K562 (cell line): ENCODE results near the gene NYAP1. TPM values are rescaled to one million over a fixed set of nuclear protein-coding genes. Genes with fewer than 3 reads are reported as not detected.

ENCODE experiments used
- ARID1B ChIP-seq: fragments of 450-650 bp; IDR thresholded peaks from 2 replicates; pipeline ENCODE4 v1.6.1; 2016; ENCODE audit warnings: antibody characterized with exemption, mild to moderate bottlenecking, inconsistent platforms
- DEAF1 ChIP-seq: fragments of 450-650 bp; formaldehyde crosslinking; IDR thresholded peaks from 2 replicates; pipeline ENCODE4 v1.4.0; 2020; ENCODE audit warnings: mild to moderate bottlenecking, moderate library complexity
- ELF4 ChIP-seq: fragments of 450-650 bp; formaldehyde crosslinking; IDR thresholded peaks from 2 replicates; pipeline ENCODE4 v1.4.0; 2022; ENCODE audit warnings: missing genetic modification characterization
- GMEB1 ChIP-seq: fragments of 250-450 bp; sonication (Bioruptor Pico); IDR thresholded peaks from 2 replicates; pipeline ENCODE4 v1.4.0; 2020; ENCODE audit warnings: mild to moderate bottlenecking
- HNRNPL ChIP-seq: fragments of 200-400 bp; formaldehyde crosslinking; IDR thresholded peaks from 2 replicates; pipeline ENCODE4 v1.6.1; 2017; ENCODE audit warnings: low read depth, mild to moderate bottlenecking, low read length
- MCM2 ChIP-seq: fragments of 450-650 bp; IDR thresholded peaks from 2 replicates; pipeline ENCODE4 v1.6.1; 2017; ENCODE audit warnings: low read depth, mild to moderate bottlenecking
- MYNN ChIP-seq, 2 experiments: sonication (generic); formaldehyde crosslinking in 1 of 2; IDR thresholded peaks; 2 replicates each; pipeline versions ENCODE4 v1.5.0 to v1.6.1; 2016 to 2020; ENCODE audit warnings: antibody characterized with exemption in 1 of 2, missing genetic modification reagents in 1 of 2
- NONO ChIP-seq, 2 experiments: fragments of 200-400 bp in 1 of 2; fragments of 450-650 bp in 1 of 2; formaldehyde crosslinking in 1 of 2; IDR thresholded peaks; 2 replicates each; pipeline ENCODE4 v1.6.1; 2017; ENCODE audit warnings: low read depth in 2 of 2, mild to moderate bottlenecking in 2 of 2, moderate library complexity in 2 of 2, low read length in 1 of 2
- PHB ChIP-seq: fragments of 250-450 bp; sonication (Bioruptor Pico); IDR thresholded peaks from 2 replicates; pipeline ENCODE4 v1.5.0; 2021
- PRPF4 ChIP-seq: fragments of 200-400 bp; formaldehyde crosslinking; IDR thresholded peaks from one replicate; pipeline ENCODE4 v1.6.1; 2017; ENCODE audit warnings: low read length, low read depth, mild to moderate bottlenecking; ENCODE audit not compliant: insufficient read depth, poor library complexity, severe bottlenecking
- RAD21 ChIP-seq, 2 experiments: fragments of 250-450 bp in 1 of 2; fragments of 450-650 bp in 1 of 2; sonication (Bioruptor Pico) in 1 of 2; formaldehyde crosslinking in 1 of 2; IDR thresholded peaks in 1 of 2; conservative IDR thresholded peaks in 1 of 2; 2 replicates each; pipeline versions ENCODE4 v1.4.0 to v1.8.0; 2020 to 2022; ENCODE audit warnings: mild to moderate bottlenecking in 2 of 2, moderate library complexity in 1 of 2
- RB1 ChIP-seq: fragments of 450-650 bp; IDR thresholded peaks from 2 replicates; pipeline ENCODE4 v1.6.1; 2017; ENCODE audit warnings: low read depth, mild to moderate bottlenecking
- RBM22 ChIP-seq: fragments of 200-400 bp; formaldehyde crosslinking; IDR thresholded peaks from 2 replicates; pipeline ENCODE4 v1.6.1; 2018; ENCODE audit warnings: low read length, low read depth; ENCODE audit not compliant: poor library complexity, severe bottlenecking
- SP1 ChIP-seq: sonication (generic); formaldehyde crosslinking; IDR thresholded peaks from 2 replicates; pipeline ENCODE4 v1.8.1; 2022; ENCODE audit warnings: mild to moderate bottlenecking, missing genetic modification reagents
- SRSF3 ChIP-seq: fragments of 200-400 bp; formaldehyde crosslinking; IDR thresholded peaks from 2 replicates; pipeline ENCODE4 v1.6.1; 2016; ENCODE audit warnings: mild to moderate bottlenecking, low read length, moderate library complexity; ENCODE audit not compliant: insufficient read depth
- TBP ChIP-seq: optimal IDR thresholded peaks from 2 replicates; pipeline ENCODE3; 2011; ENCODE audit warnings: low read depth, low read length, improper control_type of control experiment
- YY1 ChIP-seq, 3 experiments: IDR thresholded peaks; 2 replicates each; pipeline ENCODE4 v1.6.1; 2011; ENCODE audit warnings: low read length in 2 of 3, mild to moderate bottlenecking in 2 of 3, moderate library complexity in 2 of 3, borderline replicate concordance in 1 of 3, control low read depth in 1 of 3, low read depth in 1 of 3; ENCODE audit not compliant: insufficient read depth in 3 of 3, insufficient replicate concordance in 2 of 3, control insufficient read depth in 1 of 3, insufficient read length in 1 of 3; ENCODE audit errors: extremely low read depth in 1 of 3
- ZHX1 ChIP-seq: fragments of 150-350 bp; conservative IDR thresholded peaks from 2 replicates; pipeline ENCODE4 v1.6.1; 2014; ENCODE audit warnings: low read length
- ZNF263 ChIP-seq: sonication (generic); formaldehyde crosslinking; IDR thresholded peaks from 2 replicates; pipeline ENCODE4 v1.8.0; 2022; ENCODE audit warnings: mild to moderate bottlenecking, missing genetic modification reagents, borderline replicate concordance
- ZNF431 ChIP-seq: sonication (generic); formaldehyde crosslinking; IDR thresholded peaks from 2 replicates; pipeline ENCODE4 v1.8.0; 2022; ENCODE audit warnings: mild to moderate bottlenecking, missing genetic modification reagents
- polyA plus RNA-seq, 8 experiments: library from polyadenylated mRNA; depleted of rRNA in 4 of 8; stranded (reverse) in 5 of 8; unstranded in 3 of 8; fragments of >200 nt; fragmentation: Nextera tagmentation in 2 of 8; fragmentation: Illumina TruSeq in 1 of 8; extraction: Ambion mirVana in 2 of 8; extraction: Trizol in 1 of 8; gene quantifications; 2 replicates each; pipeline versions ENCODE4 v1.2.1 to v1.2.3, GENCODE V29; 2011 to 2014; ENCODE audit warnings: inconsistent platforms in 1 of 8, missing spikeins in 1 of 8
- total RNA-seq, 7 experiments: library from RNA; depleted of rRNA in 6 of 7; stranded (reverse); fragments of >200 nt in 6 of 7; fragmentation: Illumina TruSeq in 2 of 7; extraction: Trizol in 2 of 7; gene quantifications; 2 replicates each; pipeline versions ENCODE4 v1.2.1 to v1.2.3, GENCODE V29; 2011 to 2021; ENCODE audit warnings: low replicate concordance in 1 of 7

The NYAP1 gene
- total and polyA plus RNA-seq, 9 of the 15 experiments (the other 6 are each of a cell fraction or from before 2014, with no cell fraction given): 0.11 to 0.88 (median 0.22) TPM; not detected in 2

- TF ChIP-seq NONO (IDR thresholded peaks at IDR 0.05; ENCODE audit: low read depth in 2 of 2, low read length in 1 of 2) (peak in 1 of 2 experiments; percentile 63; a peak in 1 of 4 replicates), SRSF3 (no peak), MYNN (IDR thresholded peaks at IDR 0.05) (peak; percentile 58), MYNN (CRISPR knock-in tag; IDR thresholded peaks at IDR 0.05) (no peak), RB1 (peak; percentile 72; the same call in 1 of the 2 replicates), RAD21 (CRISPR knock-in tag; conservative IDR thresholded peaks at IDR 0.05 in 1 of 2, IDR thresholded peaks at IDR 0.05 in 1 of 2) (peak; percentile 92 to 94), RBM22 (peak; percentile 54), HNRNPL (no peak), TBP (peak; percentile 35), DEAF1 (CRISPR knock-in tag) (peak; percentile 80), PHB (CRISPR knock-in tag) (peak; percentile 20; the same call in 1 of the 2 replicates), ZNF263 (CRISPR knock-in tag) (peak; percentile 69; the same call in 1 of the 2 replicates), SP1 (no peak), ZNF431 (CRISPR knock-in tag) (no peak), ELF4 (CRISPR knock-in tag) (peak; percentile 53; the same call in 1 of the 2 replicates), YY1 (IDR thresholded peaks at IDR 0.05; ENCODE audit: borderline replicate concordance in 1 of 3, control insufficient read depth in 1 of 3, extremely low read depth in 1 of 3, insufficient read depth in 3 of 3, insufficient read length in 1 of 3, insufficient replicate concordance in 2 of 3, low read depth in 1 of 3, low read length in 2 of 3) (peak in 2 of 3 experiments; percentile 38 to 41), MCM2 (no peak), GMEB1 (CRISPR knock-in tag) (no peak), PRPF4 (no peak), ZHX1 (no peak), ARID1B (0 out of 2 replicates have a peak, but pooled peaks have one; percentile 13)
Observed at GRCh38 chr7:100469227-100470044, 14.3 kb upstream of the NYAP1 start (continued).
